HG03196 (cell line): ENCODE data around the gene SVBP.
A peak's percentile ranks its signal among the peaks of the same experiment; 100 is the strongest.

Experiments
- ATAC-seq: cut with Tn5 transposase; IDR thresholded peaks from one replicate; pipeline ENCODE4 v1.9.1; 2021; ENCODE audit not compliant: unreplicated experiment

SVBP gene

GRCh38 chr1:42765832-42766740 lies 51.1 kb downstream of the SVBP start:
- peak; percentile 9 for ATAC-seq

GRCh38 chr1:42765269-42765668 lies 51.9 kb downstream of the SVBP start:
- no peak for ATAC-seq

GRCh38 chr1:42762269-42762668 lies 54.9 kb downstream of the SVBP start:
- ATAC-seq, result no peak

- ATAC-seq, result no peak
Observed at GRCh38 chr1:42761567-42761966, 55.6 kb downstream of the SVBP start.

GRCh38 chr1:42759114-42759513 lies 58.1 kb downstream of the SVBP start:
- no peak for ATAC-seq

GRCh38 chr1:42758641-42759040 lies 58.6 kb downstream of the SVBP start:
- ATAC-seq, result no peak

GRCh38 chr1:42757892-42758275 lies 59.3 kb downstream of the SVBP start:
- no peak for ATAC-seq
